ENCODE results near the gene KRTAP12-4. TPM values are rescaled to one million over a fixed set of nuclear protein-coding genes. Genes with fewer than 3 reads are reported as not detected.

The KRTAP12-4 gene
- total RNA-seq: not detected

DNA sequence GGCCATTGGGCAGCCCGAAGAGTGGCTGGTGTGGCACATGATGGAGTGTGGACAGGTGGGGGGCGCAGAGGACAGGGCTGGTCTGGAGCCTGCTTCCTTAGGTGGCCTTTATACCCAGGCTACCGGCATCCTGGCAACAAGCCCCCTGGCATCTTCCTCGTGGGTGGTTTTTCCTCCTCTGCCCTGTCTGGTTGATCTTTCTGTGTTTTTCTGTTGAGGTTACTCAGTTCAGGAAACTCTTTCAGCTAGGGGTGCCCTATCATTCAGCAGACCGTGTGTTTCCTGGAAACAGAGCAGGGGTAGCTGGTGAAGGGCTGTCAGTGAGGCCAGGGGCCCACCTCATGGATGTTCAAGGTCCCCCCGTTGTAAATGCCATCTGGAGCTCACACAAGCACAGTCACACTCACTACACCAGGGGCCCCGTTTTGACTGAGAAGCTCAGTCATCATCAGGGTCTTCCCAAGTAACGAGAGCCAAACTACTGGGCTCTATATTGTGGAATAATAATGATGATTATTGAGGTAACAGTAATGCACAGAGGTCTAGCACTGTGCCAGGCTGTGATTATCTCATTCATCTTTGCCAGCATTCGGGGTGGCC, at the start of gene KRTAP12-4:
Gene KRTAP12-4, minus strand, starts transcription at position 84 of the 600 bp plus-strand sequence. Its CDS starts 45 bp downstream, at position 39.

DNA sequence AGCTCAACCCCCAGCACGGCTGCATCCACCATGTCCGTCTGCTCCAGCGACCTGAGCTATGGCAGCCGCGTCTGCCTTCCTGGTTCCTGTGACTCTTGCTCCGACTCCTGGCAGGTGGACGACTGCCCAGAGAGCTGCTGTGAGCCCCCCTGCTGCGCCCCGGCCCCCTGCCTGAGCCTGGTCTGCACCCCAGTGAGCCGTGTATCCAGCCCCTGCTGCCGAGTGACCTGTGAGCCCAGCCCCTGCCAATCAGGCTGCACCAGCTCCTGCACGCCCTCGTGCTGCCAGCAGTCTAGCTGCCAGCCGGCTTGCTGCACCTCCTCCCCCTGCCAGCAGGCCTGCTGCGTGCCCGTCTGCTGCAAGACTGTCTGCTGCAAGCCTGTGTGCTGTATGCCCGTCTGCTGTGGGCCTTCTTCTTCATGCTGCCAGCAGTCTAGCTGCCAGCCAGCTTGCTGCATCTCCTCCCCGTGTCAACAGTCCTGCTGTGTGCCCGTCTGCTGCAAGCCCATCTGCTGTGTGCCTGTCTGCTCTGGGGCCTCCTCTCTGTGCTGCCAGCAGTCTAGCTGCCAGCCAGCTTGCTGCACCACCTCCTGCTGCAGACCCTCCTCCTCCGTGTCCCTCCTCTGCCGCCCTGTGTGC, 42.8 kb upstream of the KRTAP12-4 start, which contains the start of gene KRTAP10-12:
Gene KRTAP10-12, plus strand, starts transcription at position 1 of the 639 bp plus-strand sequence. Its CDS starts 30 bp downstream, at position 31.

DNA sequence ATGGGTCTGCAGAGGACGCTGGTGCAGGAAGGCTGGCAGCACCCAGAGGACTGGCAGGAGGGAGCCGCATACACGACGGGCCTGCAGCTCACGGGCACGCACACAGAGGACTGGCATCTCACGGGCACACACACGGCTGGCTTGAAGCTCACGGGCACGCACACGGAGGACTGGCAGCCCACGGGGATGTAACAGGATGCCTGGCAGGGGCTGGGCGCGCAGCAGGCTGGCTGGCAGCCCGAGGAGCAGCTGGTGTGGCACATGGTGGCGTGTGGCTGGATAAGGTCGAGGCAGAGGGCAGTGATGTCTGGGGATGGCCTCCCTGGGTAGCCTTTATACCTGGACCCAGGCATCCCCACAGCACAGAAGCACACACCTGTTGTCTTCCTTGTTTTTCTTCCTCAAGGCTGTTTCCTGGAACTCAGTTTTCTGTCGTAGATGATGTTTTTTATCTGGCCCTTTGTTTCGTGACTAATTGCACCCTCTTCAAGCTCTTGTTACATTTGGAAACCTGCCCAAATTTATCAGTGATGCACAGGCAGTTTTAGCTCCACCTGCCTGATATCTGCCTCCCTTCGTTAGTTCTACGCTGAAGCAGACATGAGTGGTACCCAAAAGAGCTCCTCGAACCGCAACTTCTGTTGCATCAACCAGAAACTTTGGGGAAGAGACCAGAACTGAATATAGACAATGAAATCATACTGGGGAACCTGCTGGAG, 27.6 kb upstream of the KRTAP12-4 start, which contains the start of gene KRTAP12-1:
Gene KRTAP12-1, minus strand, starts transcription at position 303 of the 719 bp plus-strand sequence. Its CDS starts 40 bp downstream, at position 263.

DNA sequence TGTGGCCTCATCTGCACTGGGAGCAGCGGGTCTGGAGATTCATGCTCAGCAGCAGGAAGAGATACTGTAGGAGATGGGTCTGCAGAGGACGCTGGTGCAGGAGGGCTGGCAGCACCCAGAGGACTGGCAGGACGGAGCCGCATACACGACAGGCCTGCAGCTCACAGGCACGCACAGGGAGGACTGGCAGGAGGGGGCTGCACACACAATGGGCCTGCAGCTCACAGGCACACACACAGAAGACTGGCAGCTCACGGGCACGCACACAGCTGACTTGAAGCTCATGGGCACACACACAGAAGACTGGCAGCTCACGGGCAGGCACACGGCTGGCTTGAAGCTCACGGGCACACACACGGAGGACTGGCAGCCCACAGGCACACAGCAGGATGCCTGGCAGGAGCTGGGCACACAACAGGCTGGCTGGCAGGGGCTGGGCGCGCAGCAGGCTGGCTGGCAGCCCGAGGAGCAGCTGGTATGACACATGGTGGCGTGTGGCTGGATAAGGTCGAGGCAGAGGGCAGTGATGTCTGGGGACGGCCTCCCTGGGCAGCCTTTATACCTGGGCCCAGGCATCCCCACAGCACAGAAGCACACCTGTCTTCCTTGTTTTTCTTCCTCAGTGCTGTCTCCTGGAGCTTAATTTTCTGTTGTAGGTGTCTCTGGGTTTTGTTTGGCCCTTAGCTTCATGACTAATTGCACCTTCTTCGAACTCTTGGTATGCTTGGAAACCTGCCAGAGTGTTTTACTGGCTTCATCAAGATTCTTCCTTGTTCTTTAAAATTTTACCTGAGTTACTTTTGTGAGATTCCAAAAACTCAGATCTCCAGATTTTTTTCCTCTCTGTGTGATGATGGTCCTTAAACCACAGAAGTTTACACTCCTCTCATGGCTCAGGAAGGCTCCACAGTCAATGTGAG, 12.2 kb upstream of the KRTAP12-4 start, which contains the start of gene KRTAP12-2:
Gene KRTAP12-2, minus strand, starts transcription at position 527 of the 920 bp plus-strand sequence. Its CDS starts 41 bp downstream, at position 486.

DNA sequence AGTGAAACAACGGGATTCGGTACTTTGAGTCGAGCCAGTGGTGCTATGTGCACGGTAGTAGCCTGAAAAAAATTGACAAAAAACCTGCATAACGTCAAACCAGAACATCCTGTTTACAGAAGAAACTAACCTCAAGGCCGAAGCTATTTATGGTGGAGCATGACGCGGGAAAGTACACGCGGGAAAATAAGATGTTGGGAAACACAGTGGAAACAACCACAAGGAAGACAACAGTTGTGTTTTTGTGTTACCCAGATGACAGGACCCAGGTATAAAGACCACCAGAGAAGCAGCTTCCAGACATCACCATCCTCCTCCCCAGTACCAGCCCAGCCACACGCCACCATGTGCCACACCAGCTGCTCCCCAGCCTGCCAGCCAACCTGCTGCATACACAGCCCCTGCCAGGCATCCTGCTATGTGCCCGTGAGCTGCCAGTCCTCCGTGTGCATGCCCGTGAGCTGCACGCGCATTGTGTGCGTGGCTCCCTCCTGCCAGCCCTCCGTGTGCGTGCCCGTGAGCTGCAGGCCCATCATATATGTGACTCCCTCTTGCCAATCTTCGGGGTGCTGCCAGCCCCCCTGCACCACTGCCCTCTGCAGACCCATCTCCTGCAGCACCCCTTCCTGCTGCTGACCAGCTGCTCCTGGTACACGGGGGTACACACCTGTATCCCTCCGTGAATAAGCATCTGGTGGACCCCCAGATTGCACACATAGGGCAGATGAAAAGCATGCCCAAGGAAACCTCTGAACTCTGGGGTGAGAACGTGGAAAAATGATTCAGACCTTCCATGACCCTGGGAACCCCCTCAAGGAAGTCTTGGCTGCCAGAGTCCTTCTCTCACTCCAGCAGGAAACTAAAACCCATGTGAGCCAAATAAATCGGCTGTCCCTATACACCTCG, 3.4 kb upstream of the KRTAP12-4 start, which contains the start of gene KRTAP12-3:
Gene KRTAP12-3, plus strand, starts transcription at position 298 of the 906 bp plus-strand sequence. Its CDS starts 48 bp downstream, at position 346.

DNA sequence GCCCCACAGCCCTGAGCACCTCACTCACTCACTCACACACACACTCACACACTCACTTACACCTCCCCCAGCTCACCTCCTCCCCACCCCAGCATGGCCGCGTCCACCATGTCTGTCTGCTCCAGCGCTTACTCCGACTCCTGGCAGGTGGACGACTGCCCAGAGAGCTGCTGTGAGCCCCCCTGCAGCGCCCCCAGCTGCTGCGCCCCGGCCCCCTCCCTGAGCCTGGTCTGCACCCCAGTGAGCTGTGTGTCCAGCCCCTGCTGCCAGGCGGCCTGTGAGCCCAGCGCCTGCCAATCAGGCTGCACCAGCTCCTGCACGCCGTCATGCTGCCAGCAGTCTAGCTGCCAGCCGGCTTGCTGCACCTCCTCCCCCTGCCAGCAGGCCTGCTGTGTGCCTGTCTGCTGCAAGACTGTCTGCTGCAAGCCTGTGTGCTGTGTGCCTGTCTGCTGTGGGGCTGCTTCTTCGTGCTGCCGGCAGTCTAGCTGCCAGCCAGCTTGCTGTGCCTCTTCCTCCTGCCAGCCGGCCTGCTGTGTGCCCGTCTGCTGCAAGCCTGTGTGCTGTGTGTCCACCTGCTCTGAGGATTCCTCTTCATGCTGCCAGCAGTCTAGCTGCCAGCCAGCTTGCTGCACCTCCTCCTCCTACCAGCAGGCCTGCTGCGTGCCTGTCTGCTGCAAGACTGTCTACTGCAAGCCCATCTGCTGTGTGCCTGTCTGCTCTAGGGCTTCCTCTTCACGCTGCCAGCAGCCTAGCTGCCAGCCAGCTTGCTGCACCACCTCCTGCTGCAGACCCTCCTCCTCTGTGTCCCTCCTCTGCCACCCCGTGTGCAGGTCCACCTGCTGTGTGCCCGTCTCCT, 7.9 kb downstream of the KRTAP12-4 start, which contains the start of gene KRTAP10-11:
Gene KRTAP10-11, plus strand, starts transcription at position 49 of the 856 bp plus-strand sequence. Its CDS starts 45 bp downstream, at position 94.

DNA sequence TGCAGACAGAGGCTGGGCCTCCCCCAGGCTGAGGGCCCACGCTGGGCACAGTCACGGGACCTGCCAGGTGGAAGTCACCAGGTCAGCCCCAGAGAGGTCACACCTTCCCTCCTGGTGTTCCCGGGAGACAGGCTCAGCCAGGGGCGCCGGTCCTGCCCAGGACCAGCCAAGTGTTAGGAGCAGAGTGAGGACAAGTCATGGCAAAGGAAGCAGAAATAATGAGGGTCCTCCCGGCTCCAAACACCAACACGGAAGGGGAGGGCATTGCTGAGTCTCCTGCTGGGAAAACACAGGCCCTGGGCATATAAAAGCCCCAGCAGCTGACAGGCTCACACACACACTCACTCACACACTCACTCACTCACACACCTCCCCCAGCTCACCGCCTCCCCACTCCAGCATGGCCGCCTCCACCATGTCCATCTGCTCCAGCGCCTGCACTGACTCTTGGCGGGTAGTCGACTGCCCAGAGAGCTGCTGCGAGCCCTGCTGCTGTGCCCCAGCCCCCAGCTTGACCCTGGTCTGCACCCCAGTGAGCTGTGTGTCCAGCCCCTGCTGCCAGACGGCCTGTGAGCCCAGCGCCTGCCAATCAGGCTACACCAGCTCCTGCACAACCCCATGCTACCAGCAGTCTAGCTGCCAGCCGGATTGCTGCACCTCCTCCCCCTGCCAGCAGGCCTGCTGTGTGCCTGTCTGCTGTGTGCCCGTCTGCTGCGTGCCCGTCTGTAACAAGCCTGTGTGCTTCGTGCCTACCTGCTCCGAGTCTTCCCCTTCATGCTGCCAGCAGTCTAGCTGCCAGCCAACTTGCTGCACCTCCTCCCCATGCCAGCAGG, 17.2 kb downstream of the KRTAP12-4 start, which contains the start of gene KRTAP10-10:
Gene KRTAP10-10, plus strand, starts transcription at position 339 of the 833 bp plus-strand sequence. Its CDS starts 62 bp downstream, at position 401.

GRCh38 chr21:44626673-44627143, 27.8 kb downstream of the KRTAP12-4 start, which contains the start of gene KRTAP10-9:
Gene KRTAP10-9, plus strand, starts transcription at chr21:44627093. Its CDS starts 79 bp downstream, at chr21:44627172.

DNA sequence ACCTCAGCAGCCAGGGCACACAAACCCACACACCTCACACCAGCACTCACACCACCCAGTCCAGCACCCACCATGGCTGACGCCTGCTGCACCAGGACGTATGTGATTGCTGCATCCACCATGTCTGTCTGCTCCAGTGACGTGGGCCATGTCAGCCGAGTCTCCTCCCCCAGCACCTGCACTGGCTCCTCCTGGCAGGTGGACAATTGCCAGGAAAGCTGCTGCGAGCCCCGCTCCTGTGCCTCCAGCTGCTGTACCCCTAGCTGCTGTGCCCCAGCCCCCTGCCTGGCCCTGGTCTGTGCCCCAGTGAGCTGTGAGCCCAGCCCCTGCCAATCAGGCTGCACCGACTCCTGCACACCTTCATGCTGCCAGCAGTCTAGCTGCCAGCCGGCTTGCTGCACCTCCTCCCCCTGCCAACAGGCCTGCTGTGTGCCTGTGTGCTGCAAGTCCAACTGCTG, 42.4 kb downstream of the KRTAP12-4 start, which contains the start of gene KRTAP10-8:
Gene KRTAP10-8, plus strand, starts transcription at position 51 of the 458 bp plus-strand sequence. Its CDS starts 22 bp downstream, at position 73.

Small RNA genes within 50 kb of the gene (small RNA-seq; reads per million reads assigned to genes)
- not detected for gene KRTAP12-6P (ENCODE audit: low replicate concordance)

Other genes starting within 250 kb of the KRTAP12-4 start
- gene LRRC3, start 199.1 kb downstream of the KRTAP12-4 start, total RNA-seq: 13.5 TPM
- not detected for gene KRTAP10-1, start 114.5 kb downstream of the KRTAP12-4 start, total RNA-seq
- not detected for gene KRTAP10-2, start 103.2 kb downstream of the KRTAP12-4 start, total RNA-seq
- not detected for gene KRTAP10-3, start 95.9 kb downstream of the KRTAP12-4 start, total RNA-seq
- gene KRTAP10-4, start 80.9 kb downstream of the KRTAP12-4 start, total RNA-seq: not detected
- gene KRTAP10-5, start 74.1 kb downstream of the KRTAP12-4 start, total RNA-seq: not detected
- not detected for gene KRTAP10-6, start 62.2 kb downstream of the KRTAP12-4 start, total RNA-seq
- gene KRTAP10-7, start 54.1 kb downstream of the KRTAP12-4 start, total RNA-seq: not detected
- gene KRTAP10-8, start 42.6 kb downstream of the KRTAP12-4 start, total RNA-seq: not detected
- not detected for gene KRTAP10-9, start 27.6 kb downstream of the KRTAP12-4 start, total RNA-seq
- not detected for gene KRTAP10-10, start 17.3 kb downstream of the KRTAP12-4 start, total RNA-seq
- gene KRTAP10-11, start 8.2 kb downstream of the KRTAP12-4 start, total RNA-seq: not detected
- gene KRTAP12-3, start 3.3 kb upstream of the KRTAP12-4 start, total RNA-seq: not detected
- not detected for gene KRTAP12-2, start 12.3 kb upstream of the KRTAP12-4 start, total RNA-seq
- not detected for gene KRTAP12-1, start 27.5 kb upstream of the KRTAP12-4 start, total RNA-seq
- not detected for gene KRTAP10-12, start 42.5 kb upstream of the KRTAP12-4 start, total RNA-seq
- gene TSPEAR, start 56.9 kb upstream of the KRTAP12-4 start, total RNA-seq: not detected
- gene UBE2G2, start 147.2 kb upstream of the KRTAP12-4 start, total RNA-seq: 119 TPM
- 47.3 TPM for gene SUMO3, start 163.4 kb upstream of the KRTAP12-4 start, total RNA-seq
- gene PTTG1IP, start 219.0 kb upstream of the KRTAP12-4 start, total RNA-seq: 68.5 TPM

All from parietal lobe (tissue), 2 donors.